K562 (cell line): ENCODE measurements around the gene TFCP2L1.

Source experiments
- BACH1 ChIP-seq: fragments of 200-800 bp; sonication (Bioruptor generic); IDR thresholded peaks from 2 replicates; pipeline ENCODE4 v1.6.1; 2016; ENCODE audit warnings: missing genetic modification characterization, missing compliant biosample characterization
- ELF1 ChIP-seq: fragments of 200-800 bp; sonication (Bioruptor generic); IDR thresholded peaks from 2 replicates; pipeline ENCODE4 v1.6.1; 2016; ENCODE audit warnings: missing genetic modification characterization, missing compliant biosample characterization

- TF ChIP-seq BACH1 (tag) (no peak), ELF1 (tag) (no peak)
These were observed 72.2 kb downstream of the TFCP2L1 start for GRCh38 chr2:121212661-121213325.
